A549 (cell line): ENCODE results near the gene ACADL. TPM values are rescaled to one million over a fixed set of nuclear protein-coding genes. Genes with fewer than 3 reads are reported as not detected.

Experiments used
- ATAC-seq, 2 experiments: fragments of 200-7000 bp in 1 of 2; fragments of >200 bp in 1 of 2; cut with Nextera tagmentation in 1 of 2; cut with Tn5 transposase in 1 of 2; 3 replicates each; pipeline versions ENCODE4 v1.8.0 to v1.9.1; 2018 to 2020; ENCODE audit warnings: mild to moderate bottlenecking in 1 of 2, moderate library complexity in 1 of 2
- CTCF ChIA-PET: fragments of 300-600 bp; sonication (Branson Sonifier 250); formaldehyde crosslinking; extraction: SDS; loops from one replicate; lab custom pipeline; 2021; ENCODE audit warnings: antibody characterized with exemption, inconsistent platforms; lab: Yijun Ruan, JAX
- POLR2A ChIA-PET: fragments of 350-600 bp; formaldehyde crosslinking; extraction: SDS; loops from one replicate; lab custom pipeline; 2021; ENCODE audit warnings: antibody characterized with exemption, inconsistent platforms; lab: Yijun Ruan, JAX
- DNase-seq, 2 experiments: peaks; one replicate each; pipeline versions ENCODE4 v3.0.0 to v3.0.0-alpha.2; 2011 to 2016; ENCODE audit warnings: low read depth in 1 of 2, low spot score in 1 of 2
- FAIRE-seq: peaks from 2 replicates; lab custom pipeline; 2011; peaks lifted over from hg19 to GRCh38; lab: Jason Lieb, UNC
- H3K27ac ChIP-seq, 2 experiments: fragments of >200 bp; sonication (Bioruptor Twin); formaldehyde crosslinking; 3 replicates each; pipeline ENCODE4 v1.5.1; 2016 to 2017
- H3K4me1 ChIP-seq: fragments of >200 bp; sonication (Bioruptor Twin); formaldehyde crosslinking; 3 replicates; pipeline ENCODE4 v1.6.1; 2016
- H3K4me2 ChIP-seq: fragments of >200 bp; sonication (Bioruptor Twin); formaldehyde crosslinking; 3 replicates; pipeline ENCODE4 v1.6.1; 2016
- H3K4me3 ChIP-seq: fragments of >200 bp; sonication (Bioruptor Twin); formaldehyde crosslinking; 3 replicates; pipeline ENCODE4 v1.5.1; 2016
- H3K9me3 ChIP-seq: fragments of >200 bp; sonication (Bioruptor Twin); formaldehyde crosslinking; 3 replicates; pipeline ENCODE4 v1.6.1; 2016
- BHLHE40 ChIP-seq: IDR thresholded peaks from 2 replicates; pipeline ENCODE4 v1.6.1; 2012; ENCODE audit warnings: low read depth, low read length, inconsistent platforms
- CBX2 ChIP-seq: fragments of 200-600 bp; sonication (generic); IDR thresholded peaks from 2 replicates; pipeline ENCODE4 v1.6.1; 2016; ENCODE audit warnings: low read depth, mild to moderate bottlenecking, borderline replicate concordance
- EHMT2 ChIP-seq: fragments of 200-600 bp; sonication (generic); IDR thresholded peaks from 2 replicates; pipeline ENCODE4 v1.6.1; 2016; ENCODE audit warnings: antibody characterized with exemption, low read depth, mild to moderate bottlenecking, moderate library complexity
- EP300 ChIP-seq, 2 experiments: fragments of >200 bp; sonication (Bioruptor Twin); formaldehyde crosslinking; IDR thresholded peaks; 2 replicates in 1 of 2; 3 replicates in 1 of 2; pipeline ENCODE4 v1.6.1; 2016 to 2017
- FOSB ChIP-seq: fragments of 250-450 bp; sonication (Bioruptor Pico); IDR thresholded peaks from 2 replicates; pipeline ENCODE4 v1.5.0; 2020; ENCODE audit warnings: mild to moderate bottlenecking, moderate library complexity
- FOSL2 ChIP-seq, 2 experiments: fragments of 450-650 bp in 1 of 2; fragments of >200 bp in 1 of 2; sonication (Bioruptor Twin) in 1 of 2; formaldehyde crosslinking; IDR thresholded peaks; 2 replicates each; pipeline versions ENCODE4 v1.5.0 to v1.6.1; 2016 to 2020; ENCODE audit warnings: mild to moderate bottlenecking in 1 of 2, moderate library complexity in 1 of 2
- FOXS1 ChIP-seq: fragments of 250-450 bp; sonication (Bioruptor Pico); IDR thresholded peaks from 2 replicates; pipeline ENCODE4 v1.5.0; 2020; ENCODE audit warnings: mild to moderate bottlenecking, moderate library complexity
- GATA3 ChIP-seq: IDR thresholded peaks from 2 replicates; pipeline ENCODE4 v1.6.1; 2012; ENCODE audit warnings: borderline replicate concordance
- HEYL ChIP-seq: fragments of 250-450 bp; sonication (Bioruptor Pico); IDR thresholded peaks from 2 replicates; pipeline ENCODE4 v1.8.0; 2021; ENCODE audit warnings: mild to moderate bottlenecking, moderate library complexity
- JUN ChIP-seq, 2 experiments: fragments of >200 bp; sonication (Bioruptor Twin); formaldehyde crosslinking; IDR thresholded peaks; 2 replicates in 1 of 2; 3 replicates in 1 of 2; pipeline ENCODE4 v1.6.1; 2016 to 2017
- JUNB ChIP-seq: fragments of >200 bp; sonication (Bioruptor Twin); formaldehyde crosslinking; IDR thresholded peaks from 2 replicates; pipeline ENCODE4 v1.6.1; 2016
- KDM1A ChIP-seq: fragments of 200-600 bp; sonication (generic); IDR thresholded peaks from 2 replicates; pipeline ENCODE4 v1.6.1; 2016; ENCODE audit warnings: low read depth, mild to moderate bottlenecking
- KDM5A ChIP-seq: fragments of 200-600 bp; sonication (generic); IDR thresholded peaks from 2 replicates; pipeline ENCODE4 v1.6.1; 2016; ENCODE audit warnings: antibody characterized with exemption, mild to moderate bottlenecking
- MAZ ChIP-seq: fragments of 150-350 bp; IDR thresholded peaks from 2 replicates; pipeline ENCODE4 v1.6.1; 2014; ENCODE audit warnings: antibody characterized with exemption, low read depth, low read length, borderline replicate concordance
- MYC ChIP-seq: IDR thresholded peaks from 2 replicates; pipeline ENCODE4 v1.6.1; 2012; ENCODE audit warnings: mild to moderate bottlenecking, inconsistent platforms, low read length, improper control_type of control experiment, borderline replicate concordance
- NR3C1 ChIP-seq: fragments of >200 bp; sonication (Bioruptor Twin); formaldehyde crosslinking; IDR thresholded peaks from 3 replicates; pipeline ENCODE4 v1.6.1; 2017
- PHF8 ChIP-seq: fragments of 200-600 bp; sonication (generic); IDR thresholded peaks from 2 replicates; pipeline ENCODE4 v1.6.1; 2016; ENCODE audit warnings: low read depth, mild to moderate bottlenecking, antibody characterized with exemption, moderate library complexity, borderline replicate concordance
- POLR2A ChIP-seq: IDR thresholded peaks from 2 replicates; pipeline ENCODE4 v1.6.1; 2012; ENCODE audit warnings: mild to moderate bottlenecking, low read length
- POLR2AphosphoS2 ChIP-seq: conservative IDR thresholded peaks from 2 replicates; pipeline ENCODE4 v1.6.1; 2012; ENCODE audit warnings: low read length, improper control_type of control experiment, inconsistent platforms
- RARB ChIP-seq: fragments of 250-450 bp; sonication (Bioruptor Pico); IDR thresholded peaks from 2 replicates; pipeline ENCODE4 v1.8.0; 2021; ENCODE audit warnings: mild to moderate bottlenecking, moderate library complexity
- RNF2 ChIP-seq: fragments of 200-600 bp; sonication (generic); IDR thresholded peaks from 2 replicates; pipeline ENCODE4 v1.6.1; 2016; ENCODE audit warnings: low read depth, mild to moderate bottlenecking, antibody characterized with exemption, moderate library complexity, borderline replicate concordance
- ZNF302 ChIP-seq: fragments of 250-450 bp; sonication (Bioruptor Pico); IDR thresholded peaks from 2 replicates; pipeline ENCODE4 v1.9.0; 2021; ENCODE audit warnings: inconsistent platforms, mild to moderate bottlenecking, moderate library complexity
- ZSCAN20 ChIP-seq: fragments of 250-450 bp; sonication (Bioruptor Pico); IDR thresholded peaks from 2 replicates; pipeline ENCODE4 v1.8.0; 2022; ENCODE audit warnings: mild to moderate bottlenecking, moderate library complexity
- WGBS: methylation state at CpG from one replicate; pipeline ENCODE4 v1.1.6; 2017; ENCODE audit errors: missing lambda C conversion rate; 5-methylcytosine and 5-hydroxymethylcytosine counted together
- polyA plus RNA-seq, 4 experiments: library from polyadenylated mRNA; depleted of rRNA in 3 of 4; stranded (reverse); fragments of >200 nt; fragmentation: RNase III in 1 of 4; extraction: RNeasy Plus Mini Kit Qiagen cat#74134 plus additional on column Dnase treatment in 1 of 4; gene quantifications; 2 replicates in 3 of 4; 3 replicates in 1 of 4; pipeline ENCODE4 v1.2.3, GENCODE V29; 2011 to 2017
- TF ChIP-seq, protein P1 (sequence below): fragments of >200 bp; sonication (Bioruptor Twin); formaldehyde crosslinking; IDR thresholded peaks from 3 replicates; pipeline ENCODE4 v1.6.1; 2016
- TF ChIP-seq, protein P2 (sequence below): fragments of >200 bp; sonication (Bioruptor Twin); formaldehyde crosslinking; IDR thresholded peaks from 2 replicates; pipeline ENCODE4 v1.6.1; 2016
- TF ChIP-seq, protein P3 (sequence below): fragments of 450-650 bp; IDR thresholded peaks from 2 replicates; pipeline ENCODE4 v1.6.1; 2014; ENCODE audit warnings: antibody characterized with exemption
- TF ChIP-seq, protein P4 (sequence below): fragments of 200-600 bp; sonication (generic); IDR thresholded peaks from 2 replicates; pipeline ENCODE4 v1.6.1; 2016; ENCODE audit warnings: antibody characterized with exemption, mild to moderate bottlenecking, moderate library complexity

Gene ACADL
- polyA plus RNA-seq, 2 of the 4 experiments (the other 2 are of a cell fraction) = 0.10 TPM; not detected in 1

DNA sequence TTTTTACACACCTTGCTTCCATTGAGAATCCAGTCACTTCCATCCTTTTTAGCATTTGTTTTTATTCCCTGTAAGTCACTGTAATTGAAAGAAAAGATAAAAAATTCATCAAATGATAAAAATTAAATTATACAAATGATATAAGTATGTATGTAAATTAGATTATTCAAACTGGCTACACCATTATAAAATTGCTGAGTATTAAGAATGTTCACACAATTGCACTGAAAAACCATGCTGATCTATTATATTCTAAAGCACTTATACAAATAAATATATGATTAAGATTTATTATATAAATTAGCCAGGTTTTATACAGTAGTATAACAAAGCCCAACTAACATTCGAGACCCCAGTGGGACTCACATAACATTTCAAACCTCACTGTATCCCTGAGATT lies 15.1 kb downstream of the ACADL start:
- H3K27ac ChIP-seq = no peak overlapping the region
- no peaks in the 10 kb centered on the region for H3K9me3 ChIP-seq
- no peaks in the 10 kb centered on the region for H3K4me1 ChIP-seq
- H3K4me2 ChIP-seq = no peak overlapping the region
- 10% methylated on average over 1 of the region's 1 CpG for WGBS
- ChIA-PET CTCF (no interaction called here), POLR2A (no interaction called here)
- FAIRE-seq (no peak), ATAC-seq (no peak), DNase-seq (no peak)
- no peak for TF ChIP-seq EP300 (IDR thresholded peaks at IDR 0.05)
- TF ChIP-seq FOSL2 (IDR thresholded peaks at IDR 0.05) = no peak
- TF ChIP-seq FOSL2 (CRISPR knock-in tag; IDR thresholded peaks at IDR 0.05) = no peak
- no peak for TF ChIP-seq KDM5A
- no peak overlapping the region for H3K4me3 ChIP-seq

DNA sequence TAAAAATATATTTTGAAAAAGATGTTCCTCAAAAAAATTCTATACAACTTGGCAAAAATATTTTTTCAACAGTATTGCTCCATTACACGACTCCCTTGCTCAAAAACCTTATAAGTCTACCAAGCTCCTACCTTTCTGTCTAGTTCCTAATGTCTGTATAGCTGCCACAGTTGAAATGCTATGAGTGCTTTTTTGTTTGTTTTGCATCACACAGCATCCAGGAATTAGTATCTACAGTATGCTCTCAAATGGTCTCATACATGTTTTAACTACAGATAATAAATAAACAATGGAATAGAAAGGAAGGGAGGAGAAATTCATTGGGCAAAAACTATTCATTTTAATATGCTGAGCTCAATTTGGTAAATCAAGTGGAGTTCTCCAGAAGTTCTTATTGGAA lies 17.3 kb downstream of the ACADL start:
- no peak for DNase-seq
- ATAC-seq = no peak
- Histone ChIP-seq H3K4me3 (no peak overlapping the region), H3K4me1 (no peaks in the 10 kb centered on the region), H3K27ac (no peak overlapping the region), H3K9me3 (no peaks in the 10 kb centered on the region), H3K4me2 (no peak overlapping the region)
- FAIRE-seq = no peak
- TF ChIP-seq, protein P1, sequence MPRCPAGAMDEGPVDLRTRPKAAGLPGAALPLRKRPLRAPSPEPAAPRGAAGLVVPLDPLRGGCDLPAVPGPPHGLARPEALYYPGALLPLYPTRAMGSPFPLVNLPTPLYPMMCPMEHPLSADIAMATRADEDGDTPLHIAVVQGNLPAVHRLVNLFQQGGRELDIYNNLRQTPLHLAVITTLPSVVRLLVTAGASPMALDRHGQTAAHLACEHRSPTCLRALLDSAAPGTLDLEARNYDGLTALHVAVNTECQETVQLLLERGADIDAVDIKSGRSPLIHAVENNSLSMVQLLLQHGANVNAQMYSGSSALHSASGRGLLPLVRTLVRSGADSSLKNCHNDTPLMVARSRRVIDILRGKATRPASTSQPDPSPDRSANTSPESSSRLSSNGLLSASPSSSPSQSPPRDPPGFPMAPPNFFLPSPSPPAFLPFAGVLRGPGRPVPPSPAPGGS = no peak
- TF ChIP-seq JUNB = no peak
- TF ChIP-seq GATA3 = no peak
- TF ChIP-seq ZSCAN20 (CRISPR knock-in tag) = no peak
- no peak for TF ChIP-seq KDM5A
- TF ChIP-seq, protein P2, sequence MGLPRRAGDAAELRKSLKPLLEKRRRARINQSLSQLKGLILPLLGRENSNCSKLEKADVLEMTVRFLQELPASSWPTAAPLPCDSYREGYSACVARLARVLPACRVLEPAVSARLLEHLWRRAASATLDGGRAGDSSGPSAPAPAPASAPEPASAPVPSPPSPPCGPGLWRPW = no peak
- no peak for TF ChIP-seq KDM1A
- TF ChIP-seq FOSB (CRISPR knock-in tag) = no peak
- no peak for TF ChIP-seq NR3C1
- TF ChIP-seq JUN (IDR thresholded peaks at IDR 0.05) = no peak
- no peak for TF ChIP-seq POLR2AphosphoS2
- WGBS = 0% methylated on average over 1 of the region's 1 CpG
- POLR2A ChIA-PET = no interaction called here
- CTCF ChIA-PET = interaction anchor here (1.4 kb wide), 1 partner anchor 11 kb away, joined by 3 read pairs; no protein-coding TSS in a partner anchor

DNA sequence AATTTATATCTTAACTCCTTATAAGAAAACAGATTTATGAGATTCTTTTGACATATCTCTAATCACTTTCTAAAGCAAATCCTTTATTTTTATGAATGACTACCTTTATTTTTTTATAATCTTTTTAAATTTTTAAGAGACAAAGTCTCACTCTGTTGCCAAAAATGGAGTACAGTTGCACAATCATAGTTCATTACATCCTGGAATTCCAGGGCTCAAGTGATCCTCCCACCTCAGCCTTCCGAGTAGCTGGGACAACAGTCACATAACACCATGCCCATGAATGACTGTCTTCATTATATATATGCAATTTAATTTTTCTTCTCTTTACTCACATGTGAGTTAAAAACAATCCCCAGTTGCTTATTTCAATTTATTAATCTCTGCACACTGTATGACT lies 21.7 kb downstream of the ACADL start:
- Histone ChIP-seq H3K4me1 (no peaks in the 10 kb centered on the region), H3K27ac (no peak overlapping the region), H3K4me2 (no peak overlapping the region), H3K4me3 (no peak overlapping the region), H3K9me3 (no peaks in the 10 kb centered on the region)
- ChIA-PET POLR2A (no interaction called here), CTCF (interaction anchor here (0.7 to 0.8 kb wide), 2 partner anchors 226 to 867 kb away, joined by 3 to 6 read pairs; no protein-coding TSS in a partner anchor)
- DNase-seq (no peak), FAIRE-seq (no peak), ATAC-seq (no peak)
- 21% methylated on average over 1 of the region's 1 CpG for WGBS
- no peak for TF ChIP-seq RARB (CRISPR knock-in tag)
- no peak for TF ChIP-seq NR3C1
- no peak for TF ChIP-seq PHF8
- no peak for TF ChIP-seq HEYL (CRISPR knock-in tag)
- TF ChIP-seq CBX2 = no peak
- TF ChIP-seq, protein P2 = no peak
- no peak for TF ChIP-seq GATA3
- TF ChIP-seq POLR2A = no peak
- no peak for TF ChIP-seq ZNF302 (CRISPR knock-in tag)
- TF ChIP-seq MAZ = no peak
- TF ChIP-seq, protein P3, sequence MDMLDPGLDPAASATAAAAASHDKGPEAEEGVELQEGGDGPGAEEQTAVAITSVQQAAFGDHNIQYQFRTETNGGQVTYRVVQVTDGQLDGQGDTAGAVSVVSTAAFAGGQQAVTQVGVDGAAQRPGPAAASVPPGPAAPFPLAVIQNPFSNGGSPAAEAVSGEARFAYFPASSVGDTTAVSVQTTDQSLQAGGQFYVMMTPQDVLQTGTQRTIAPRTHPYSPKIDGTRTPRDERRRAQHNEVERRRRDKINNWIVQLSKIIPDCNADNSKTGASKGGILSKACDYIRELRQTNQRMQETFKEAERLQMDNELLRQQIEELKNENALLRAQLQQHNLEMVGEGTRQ = no peak
- TF ChIP-seq, protein P4, sequence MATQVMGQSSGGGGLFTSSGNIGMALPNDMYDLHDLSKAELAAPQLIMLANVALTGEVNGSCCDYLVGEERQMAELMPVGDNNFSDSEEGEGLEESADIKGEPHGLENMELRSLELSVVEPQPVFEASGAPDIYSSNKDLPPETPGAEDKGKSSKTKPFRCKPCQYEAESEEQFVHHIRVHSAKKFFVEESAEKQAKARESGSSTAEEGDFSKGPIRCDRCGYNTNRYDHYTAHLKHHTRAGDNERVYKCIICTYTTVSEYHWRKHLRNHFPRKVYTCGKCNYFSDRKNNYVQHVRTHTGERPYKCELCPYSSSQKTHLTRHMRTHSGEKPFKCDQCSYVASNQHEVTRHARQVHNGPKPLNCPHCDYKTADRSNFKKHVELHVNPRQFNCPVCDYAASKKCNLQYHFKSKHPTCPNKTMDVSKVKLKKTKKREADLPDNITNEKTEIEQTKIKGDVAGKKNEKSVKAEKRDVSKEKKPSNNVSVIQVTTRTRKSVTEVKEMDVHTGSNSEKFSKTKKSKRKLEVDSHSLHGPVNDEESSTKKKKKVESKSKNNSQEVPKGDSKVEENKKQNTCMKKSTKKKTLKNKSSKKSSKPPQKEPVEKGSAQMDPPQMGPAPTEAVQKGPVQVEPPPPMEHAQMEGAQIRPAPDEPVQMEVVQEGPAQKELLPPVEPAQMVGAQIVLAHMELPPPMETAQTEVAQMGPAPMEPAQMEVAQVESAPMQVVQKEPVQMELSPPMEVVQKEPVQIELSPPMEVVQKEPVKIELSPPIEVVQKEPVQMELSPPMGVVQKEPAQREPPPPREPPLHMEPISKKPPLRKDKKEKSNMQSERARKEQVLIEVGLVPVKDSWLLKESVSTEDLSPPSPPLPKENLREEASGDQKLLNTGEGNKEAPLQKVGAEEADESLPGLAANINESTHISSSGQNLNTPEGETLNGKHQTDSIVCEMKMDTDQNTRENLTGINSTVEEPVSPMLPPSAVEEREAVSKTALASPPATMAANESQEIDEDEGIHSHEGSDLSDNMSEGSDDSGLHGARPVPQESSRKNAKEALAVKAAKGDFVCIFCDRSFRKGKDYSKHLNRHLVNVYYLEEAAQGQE = no peak
- no peak for TF ChIP-seq RNF2
- no peak for TF ChIP-seq BHLHE40
- TF ChIP-seq, protein P1 = no peak
- TF ChIP-seq KDM5A = no peak
- no peak for TF ChIP-seq EHMT2
- no peak for TF ChIP-seq MYC
- no peak for TF ChIP-seq FOXS1 (CRISPR knock-in tag)
